DOHH2 (cell line): ENCODE results near the gene ENC1.

Source experiments
- EZH2phosphoT487 ChIP-seq: fragments of 200-600 bp; sonication (generic); IDR thresholded peaks from 2 replicates; pipeline ENCODE4 v1.6.1; 2017; ENCODE audit warnings: borderline replicate concordance, mild to moderate bottlenecking, antibody characterized with exemption, low read length, moderate library complexity, mixed read lengths
- TF ChIP-seq, protein P1 (sequence below): fragments of 200-600 bp; sonication (generic); IDR thresholded peaks from one replicate; pipeline ENCODE4 v1.5.1; 2014; ENCODE audit warnings: antibody characterized with exemption, mild to moderate bottlenecking, low read depth, low read length; ENCODE audit not compliant: poor library complexity, severe bottlenecking

DNA sequence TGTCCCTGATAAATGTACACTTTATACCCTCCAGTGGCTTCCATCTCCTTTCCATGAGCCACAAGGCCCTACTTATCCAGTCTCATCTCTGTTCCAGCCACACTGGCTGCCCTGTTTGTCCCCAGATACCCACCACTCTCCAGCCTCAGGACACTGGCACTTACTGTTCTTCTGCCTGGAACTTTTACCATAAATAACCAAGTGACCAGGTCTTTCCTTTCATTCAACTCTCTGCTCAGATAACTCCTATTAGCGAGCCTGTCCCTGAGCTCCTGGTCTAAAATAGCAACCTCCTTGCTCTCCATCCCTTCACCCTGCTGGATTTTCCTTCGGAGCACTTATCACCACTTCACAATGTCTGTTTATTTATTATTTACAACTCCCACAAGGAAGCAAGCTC is 16.6 kb upstream of the ENC1 start:
- TF ChIP-seq, protein P1, sequence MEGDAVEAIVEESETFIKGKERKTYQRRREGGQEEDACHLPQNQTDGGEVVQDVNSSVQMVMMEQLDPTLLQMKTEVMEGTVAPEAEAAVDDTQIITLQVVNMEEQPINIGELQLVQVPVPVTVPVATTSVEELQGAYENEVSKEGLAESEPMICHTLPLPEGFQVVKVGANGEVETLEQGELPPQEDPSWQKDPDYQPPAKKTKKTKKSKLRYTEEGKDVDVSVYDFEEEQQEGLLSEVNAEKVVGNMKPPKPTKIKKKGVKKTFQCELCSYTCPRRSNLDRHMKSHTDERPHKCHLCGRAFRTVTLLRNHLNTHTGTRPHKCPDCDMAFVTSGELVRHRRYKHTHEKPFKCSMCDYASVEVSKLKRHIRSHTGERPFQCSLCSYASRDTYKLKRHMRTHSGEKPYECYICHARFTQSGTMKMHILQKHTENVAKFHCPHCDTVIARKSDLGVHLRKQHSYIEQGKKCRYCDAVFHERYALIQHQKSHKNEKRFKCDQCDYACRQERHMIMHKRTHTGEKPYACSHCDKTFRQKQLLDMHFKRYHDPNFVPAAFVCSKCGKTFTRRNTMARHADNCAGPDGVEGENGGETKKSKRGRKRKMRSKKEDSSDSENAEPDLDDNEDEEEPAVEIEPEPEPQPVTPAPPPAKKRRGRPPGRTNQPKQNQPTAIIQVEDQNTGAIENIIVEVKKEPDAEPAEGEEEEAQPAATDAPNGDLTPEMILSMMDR = no peak
- TF ChIP-seq EZH2phosphoT487 = no peak
